Cerebellar cortex (tissue), 1 donor: ENCODE results near the gene PFN1.

Experiments
- DNase-seq: peaks from one replicate; pipeline ENCODE4 v3.0.0-alpha.2; 2015; ENCODE audit warnings: low spot score

Gene PFN1

GRCh38 chr17:4948166-4948930, at the start of gene PFN1:
Gene PFN1 (minus strand): TSS chr17:4948530. CDS start chr17:4948394, 136 bp downstream.
- peak; percentile 89 for DNase-seq

GRCh38 chr17:4997302-4998026, 49.1 kb upstream of the PFN1 start, which contains the start of the genes INCA1 and KIF1C:
Gene INCA1 (minus strand): TSS chr17:4997522. CDS start chr17:4994437, 3,085 bp downstream.
Gene KIF1C (plus strand): TSS chr17:4997950. CDS start chr17:5000247, 2,297 bp downstream.
- DNase-seq: peak; percentile 92

- DNase-seq: no peak
These were observed 45.8 kb upstream of the PFN1 start for GRCh38 chr17:4994081-4994595.

DNA sequence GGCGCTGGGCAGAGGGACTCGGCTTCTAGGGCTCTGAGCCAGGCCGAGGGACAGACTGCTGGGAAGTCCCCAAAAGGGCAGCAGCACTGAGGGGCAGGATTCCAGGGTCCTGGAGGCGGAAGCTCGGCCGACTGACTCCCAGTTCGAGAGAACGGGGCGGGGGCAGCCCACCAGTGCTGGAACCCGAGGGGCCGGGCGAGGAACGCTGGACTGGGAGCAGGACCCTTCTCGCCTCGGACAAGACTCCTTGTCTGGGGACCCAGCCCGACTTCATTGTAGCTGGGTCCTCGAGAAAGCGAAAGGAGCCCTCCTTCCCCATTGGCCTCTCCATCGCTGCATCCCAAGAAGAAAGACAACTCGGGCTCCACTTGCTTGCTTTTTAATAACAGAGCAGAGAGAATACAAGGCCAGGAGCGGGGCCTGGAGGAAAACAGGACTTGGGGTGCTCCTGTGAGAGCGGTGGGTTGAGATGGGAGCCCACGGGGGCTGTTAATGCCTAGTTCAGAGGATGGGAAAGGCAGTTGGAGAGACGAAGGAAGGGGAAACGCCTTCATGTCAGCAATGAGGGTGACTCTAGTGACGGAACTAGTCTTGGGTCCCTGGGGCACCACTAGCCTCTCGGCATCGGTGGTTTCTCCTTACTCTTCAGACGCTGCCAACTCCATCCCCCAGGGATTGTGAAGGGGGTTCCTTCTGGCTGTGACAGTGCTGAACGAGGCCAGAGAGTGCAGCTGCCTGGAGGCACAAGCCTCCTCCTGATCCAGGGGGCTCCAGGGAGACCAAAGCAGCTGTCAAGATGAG, 39.6 kb upstream of the PFN1 start:
- DNase-seq: no peak

DNA sequence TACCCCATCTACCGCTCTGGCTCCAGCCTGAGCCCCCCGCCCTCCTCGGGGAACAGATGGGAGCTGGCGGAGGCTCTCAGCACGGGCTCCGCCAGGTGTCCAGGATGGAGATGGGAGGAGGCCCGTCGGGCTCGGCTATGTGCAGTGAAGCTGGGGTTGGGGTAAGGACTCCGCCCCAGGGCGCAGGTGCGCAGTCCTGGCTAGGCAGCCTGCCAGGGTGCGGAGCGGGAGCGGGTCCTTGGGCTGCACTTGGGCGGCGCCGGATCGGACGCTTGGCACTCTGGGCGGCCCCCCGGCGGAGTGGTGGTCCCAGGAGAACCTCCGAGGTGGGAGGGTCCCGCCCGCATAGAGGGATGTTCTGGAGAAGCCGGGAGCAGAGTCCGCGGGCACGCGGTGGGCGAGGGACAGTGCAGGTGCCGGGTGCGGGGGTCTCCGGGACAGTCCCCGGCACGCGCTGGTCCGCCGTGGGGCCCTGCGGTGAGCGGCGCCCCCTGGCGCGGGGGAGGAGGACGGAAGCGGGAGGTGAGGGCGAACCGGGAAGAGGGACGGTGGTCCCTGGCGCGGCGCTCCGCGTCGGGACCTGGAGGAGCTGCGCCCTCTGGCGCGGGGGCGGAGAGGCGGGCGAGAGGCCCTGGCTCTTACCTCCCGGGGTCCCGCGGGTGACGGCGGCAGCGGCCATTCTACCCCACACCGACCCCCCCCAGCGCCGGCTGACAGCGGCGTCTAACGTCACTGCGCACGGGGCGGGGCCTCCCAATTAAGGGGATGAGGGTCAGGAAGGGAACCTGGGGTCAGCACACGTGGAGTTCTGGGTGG, 38.8 kb upstream of the PFN1 start, which contains the start of gene CAMTA2:
CAMTA2 (minus strand) TSS at position 725 of the 816 bp plus-strand sequence. CDS start 1,453 bp downstream, outside the sequence.
- DNase-seq: peak; percentile 85

DNA sequence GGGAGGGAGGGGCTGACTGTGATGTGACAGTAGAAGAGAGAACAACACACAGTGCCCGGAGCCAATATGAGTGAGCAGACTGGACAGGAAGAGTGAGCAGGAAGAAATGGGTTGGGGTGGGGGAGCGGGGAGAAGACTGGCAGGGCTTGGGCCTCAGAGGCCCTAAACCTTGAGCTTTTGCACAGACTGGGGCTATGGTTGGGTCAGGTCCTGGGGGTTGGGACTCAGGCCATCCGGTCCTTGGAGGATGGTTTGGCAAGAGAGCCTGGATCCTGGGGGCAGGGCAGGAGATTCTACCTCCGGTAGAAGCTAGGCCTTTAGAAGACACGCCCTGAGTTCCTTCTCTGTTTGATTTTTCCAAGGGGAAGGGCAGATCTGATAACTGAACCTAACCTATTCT, 38.1 kb upstream of the PFN1 start:
- peak; percentile 55 for DNase-seq

DNA sequence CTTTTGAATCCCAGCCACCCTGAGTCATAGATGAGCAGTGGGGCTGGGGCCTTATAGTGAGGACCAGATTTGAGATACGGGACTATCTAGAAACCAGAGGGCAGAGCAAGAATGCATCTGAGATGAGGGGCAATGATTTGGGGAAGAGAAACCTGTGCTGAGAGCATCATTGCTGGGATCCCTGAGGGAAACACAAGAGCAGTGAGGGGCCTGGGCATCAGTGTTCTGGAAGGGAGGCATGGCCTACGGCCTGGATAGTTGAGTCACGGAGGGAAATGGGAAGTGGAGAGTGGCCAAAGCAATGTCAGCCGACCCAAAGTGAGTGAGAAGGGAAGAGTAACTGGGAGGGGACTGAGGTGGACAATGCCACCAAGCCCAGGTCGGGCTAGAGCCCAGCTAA, 34.0 kb upstream of the PFN1 start:
- no peak for DNase-seq

DNA sequence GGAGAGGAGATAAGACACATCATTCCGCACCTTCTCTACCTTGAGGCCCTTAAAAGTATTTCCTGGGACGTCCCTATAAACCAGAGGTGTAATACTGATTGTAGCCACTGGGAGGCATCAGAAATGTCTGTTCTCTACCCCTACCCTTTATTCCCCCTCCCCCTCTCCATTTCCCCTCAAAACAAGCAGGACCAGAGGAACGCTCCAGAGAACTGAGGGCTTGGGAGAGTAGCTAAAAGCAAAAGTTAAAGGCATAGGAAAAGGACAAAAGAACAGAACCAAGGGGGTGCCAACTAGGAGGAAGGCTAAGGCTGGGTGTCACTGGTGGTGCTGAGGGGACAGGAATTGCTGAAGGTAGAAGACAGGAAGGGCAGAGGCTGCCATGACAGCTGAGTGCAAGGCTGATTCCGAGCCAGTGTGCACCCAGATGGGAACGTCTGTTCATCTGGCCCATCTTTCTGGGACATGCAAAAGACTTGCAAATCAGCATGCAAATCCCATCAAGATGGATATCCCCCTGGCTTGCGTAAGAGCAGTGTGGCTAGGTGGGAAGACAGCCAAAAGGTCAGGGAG, 32.4 kb upstream of the PFN1 start:
- DNase-seq: peak; percentile 65

GRCh38 chr17:4978726-4979125, 30.4 kb upstream of the PFN1 start:
- DNase-seq: no peak

DNA sequence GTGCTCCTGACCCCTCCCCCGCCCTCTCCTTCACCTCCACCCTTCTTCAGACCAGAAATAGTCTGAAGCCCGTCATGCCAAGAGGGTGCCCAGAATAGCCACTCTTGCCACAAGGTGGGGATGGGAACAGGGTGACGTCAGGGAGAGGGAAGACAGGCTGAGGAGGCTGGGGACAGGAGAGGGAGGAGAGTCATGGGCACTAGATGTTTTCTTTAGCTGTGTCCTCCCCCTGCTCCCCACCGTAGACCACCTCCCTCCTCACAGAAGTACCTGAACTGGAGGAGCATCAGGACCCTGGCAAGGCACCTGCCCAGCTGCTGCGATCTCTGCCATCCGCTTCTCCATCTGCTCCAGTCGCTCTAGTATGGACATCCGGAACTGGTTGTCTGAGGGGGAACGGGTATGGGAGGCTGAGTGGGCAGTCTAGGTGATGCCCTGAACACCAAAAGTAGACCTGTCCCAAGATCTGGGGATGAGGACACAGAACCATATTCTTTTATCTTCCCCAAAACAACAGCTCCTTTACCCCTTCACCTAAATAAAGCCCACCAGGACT, 25.9 kb upstream of the PFN1 start:
- no peak for DNase-seq

DNA sequence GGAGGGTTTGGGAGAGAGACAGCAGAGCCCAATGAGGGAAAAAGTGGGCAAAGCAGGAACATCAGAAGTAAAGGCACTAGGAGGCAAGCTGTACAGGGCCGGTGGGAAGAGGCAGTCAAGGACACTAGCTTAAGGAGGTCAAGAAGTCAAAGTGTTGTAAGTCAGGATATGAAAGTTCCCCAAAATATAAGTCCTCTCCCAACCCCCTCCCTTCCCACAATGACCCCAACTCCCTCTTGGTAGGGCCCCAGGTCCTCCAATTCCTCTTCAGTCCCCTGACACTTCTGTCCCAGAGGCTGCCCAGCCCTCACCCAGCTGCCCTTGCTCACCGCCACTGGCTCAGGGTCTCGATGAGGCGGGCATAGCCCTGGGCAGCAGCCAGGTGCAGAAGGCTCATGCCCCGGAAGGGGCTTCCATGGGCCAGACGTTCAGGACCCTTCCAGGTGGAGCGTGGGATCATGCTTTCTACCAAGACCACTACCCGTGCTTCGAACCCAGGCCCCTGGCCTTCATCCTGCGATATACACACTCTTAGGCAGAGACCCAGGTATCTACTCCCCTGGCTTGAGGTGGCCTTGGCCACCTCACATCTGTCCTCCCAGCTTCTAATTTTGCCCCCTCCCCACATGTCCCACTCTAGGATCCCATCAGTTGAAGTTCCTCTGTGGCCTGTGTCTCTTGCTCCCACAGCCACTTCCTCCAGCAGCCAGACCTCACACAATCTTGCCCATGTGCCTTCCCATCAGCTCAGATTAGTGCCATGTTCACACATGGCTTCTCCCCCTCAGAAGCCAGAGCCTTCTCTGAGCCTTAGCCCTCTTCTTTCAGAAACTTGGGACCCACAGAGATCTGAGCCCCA, 25.2 kb upstream of the PFN1 start:
- DNase-seq: no peak

DNA sequence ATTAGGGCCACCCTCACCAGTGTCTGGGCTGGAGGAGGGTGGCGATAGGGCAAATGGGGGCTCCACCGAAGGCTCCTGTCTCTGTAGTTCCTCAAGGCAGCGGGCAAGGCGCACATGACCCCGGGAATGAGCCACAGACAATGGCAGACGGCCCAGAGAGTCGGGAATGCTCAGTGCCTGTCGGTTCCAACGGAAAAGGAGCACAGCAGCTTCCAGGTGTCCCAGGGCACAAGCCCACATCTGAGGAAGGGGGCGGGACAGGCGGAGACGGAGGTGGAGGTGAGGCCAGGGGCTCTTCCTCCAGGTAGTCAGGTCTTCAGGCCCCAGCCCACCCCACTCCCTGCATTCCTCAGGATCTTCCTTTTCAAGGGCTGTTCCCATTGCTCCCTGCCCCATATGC, 24.4 kb upstream of the PFN1 start:
- DNase-seq: no peak

DNA sequence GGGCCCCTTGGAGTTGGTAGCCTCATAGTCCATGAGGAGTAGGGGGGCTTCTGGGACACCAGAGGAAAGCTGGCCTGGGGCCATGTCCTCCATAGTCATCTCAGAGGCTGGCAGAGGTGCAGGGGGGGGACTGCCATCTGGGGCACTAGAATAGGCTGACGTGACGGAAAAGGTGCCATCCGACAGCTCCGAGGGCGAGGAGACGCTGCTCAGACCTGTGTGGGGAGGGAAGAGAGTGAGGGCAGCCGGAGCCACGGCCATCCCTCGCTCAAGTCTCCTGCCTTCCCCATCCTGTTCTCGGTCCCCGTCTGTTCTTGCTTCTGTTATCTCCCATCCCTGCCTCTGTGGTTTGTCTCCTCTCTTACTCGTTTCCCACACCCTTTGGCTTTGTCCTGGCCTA, 24.0 kb upstream of the PFN1 start:
- DNase-seq: no peak

- no peak for DNase-seq
These were observed 23.5 kb upstream of the PFN1 start for GRCh38 chr17:4971826-4972225.

DNA sequence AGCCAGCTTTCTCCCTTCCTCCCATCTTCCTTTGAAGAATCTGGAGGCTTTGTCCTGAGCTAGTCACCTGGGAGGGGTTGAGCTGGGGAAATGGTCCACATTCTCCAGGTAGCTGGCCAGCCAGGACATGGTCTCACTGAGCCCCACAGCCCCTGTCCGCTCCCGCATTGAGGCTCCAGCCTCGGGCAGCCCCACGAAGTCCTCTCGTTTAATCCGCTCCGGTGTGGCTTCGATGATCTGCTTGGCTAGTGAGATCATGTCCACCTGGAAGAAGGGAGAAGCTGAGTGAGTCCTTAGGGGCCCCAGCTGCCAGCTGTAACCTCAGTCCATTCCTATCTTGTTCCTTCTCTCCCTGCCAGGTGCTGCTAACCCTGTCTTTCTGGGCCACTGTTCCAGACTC, 21.9 kb upstream of the PFN1 start:
- no peak for DNase-seq

DNA sequence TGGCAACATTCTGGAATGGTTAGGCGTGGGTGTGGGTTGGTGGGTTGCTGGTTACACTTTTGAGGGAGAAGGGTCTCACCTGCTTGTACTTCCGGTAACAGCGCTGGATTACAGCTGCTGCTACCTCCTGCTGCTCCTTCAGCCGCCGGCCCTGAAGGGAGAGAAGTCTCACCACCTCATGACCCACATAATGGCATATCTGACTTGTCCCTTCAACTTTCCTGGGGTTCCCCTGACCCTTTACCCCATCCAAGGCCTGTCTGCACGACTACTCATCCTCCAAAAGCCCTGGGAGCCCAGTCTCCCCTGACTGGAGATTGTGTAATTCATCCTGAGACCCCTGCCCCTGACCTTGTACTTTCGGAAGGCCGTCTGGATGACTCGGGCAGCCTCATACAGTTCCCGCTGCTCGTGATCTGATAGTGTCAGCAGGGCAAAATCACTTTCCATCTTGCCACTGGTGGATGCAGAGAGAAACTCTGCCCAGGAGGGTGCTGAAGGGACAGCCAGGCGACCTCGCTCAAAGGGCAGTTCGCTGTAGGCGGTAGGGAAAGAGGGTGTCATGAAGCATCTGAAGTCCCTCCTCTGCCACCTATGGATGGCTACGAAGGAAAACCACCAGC, 21.3 kb upstream of the PFN1 start:
- DNase-seq: no peak

DNA sequence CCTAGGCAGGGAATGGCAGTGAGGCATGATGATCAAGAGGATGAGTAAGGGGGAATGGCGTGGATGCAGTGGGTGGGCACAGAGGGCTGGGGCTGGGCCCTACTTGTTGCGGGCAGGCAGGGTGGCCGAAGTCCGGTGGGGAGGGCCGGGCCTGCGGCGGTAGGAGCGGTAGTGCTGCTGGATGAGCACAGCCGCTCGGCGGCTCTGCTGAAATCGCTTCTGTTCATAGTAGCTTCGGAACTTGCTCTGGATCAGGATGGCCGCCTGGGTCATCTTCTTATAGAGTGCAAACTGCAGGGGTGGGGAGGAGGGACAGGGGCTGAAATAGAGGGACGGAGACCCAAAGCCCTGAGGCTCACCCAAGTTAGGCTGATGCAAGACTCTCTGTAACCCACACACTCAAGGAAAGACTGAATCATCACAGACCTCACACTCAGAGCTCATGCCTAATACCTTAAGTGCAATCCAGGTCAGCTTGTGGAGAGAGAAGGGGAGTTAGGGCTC, 20.8 kb upstream of the PFN1 start:
- DNase-seq: no peak

DNA sequence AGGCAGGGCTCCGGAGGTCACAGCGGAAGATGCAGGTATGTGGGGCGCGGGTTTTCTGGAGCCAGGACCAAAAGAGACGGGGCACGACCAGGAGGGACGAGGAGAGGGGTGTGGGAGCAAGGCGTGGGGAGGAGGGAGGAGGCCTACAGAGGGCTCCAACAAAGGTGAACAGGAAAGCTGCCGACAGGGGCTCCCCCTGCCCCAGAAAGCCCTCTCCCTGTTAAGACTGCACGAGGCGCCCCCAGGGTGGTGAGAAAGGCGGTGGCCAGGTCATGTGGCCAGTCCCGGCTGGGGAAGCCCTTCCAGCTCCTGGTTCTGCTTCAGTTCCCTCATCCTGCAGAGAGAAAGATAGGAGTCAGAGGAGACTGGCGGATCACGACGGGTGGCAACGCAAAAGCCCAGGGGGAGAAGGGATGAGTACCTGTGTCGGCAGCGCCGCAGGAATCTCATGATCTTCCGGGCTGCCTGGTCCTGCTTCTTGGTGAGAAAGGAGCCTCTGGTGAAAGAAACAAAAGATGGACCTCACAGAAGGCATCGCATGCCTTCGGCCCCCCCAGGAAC, 20.2 kb upstream of the PFN1 start:
- no peak for DNase-seq
